GM23338 (cell line): Measurements from ENCODE around the gene DRAXIN. TPM values are rescaled to one million over a fixed set of nuclear protein-coding genes. Genes with fewer than 3 reads are reported as not detected.

ENCODE experiments used
- polyA plus RNA-seq: library from polyadenylated mRNA; unstranded; fragments of >200 nt; fragmentation: Nextera tagmentation; extraction: Ambion mirVana; gene quantifications from 2 replicates; pipeline ENCODE4 v1.2.1, GENCODE V29; 2016
- total RNA-seq: library from RNA; depleted of rRNA; stranded (reverse); fragments of >200 nt; shearing (Covaris generic); gene quantifications from 2 replicates; pipeline ENCODE4 v1.2.3, GENCODE V29; 2014; rRNA removed

Gene DRAXIN
- total and polyA plus RNA-seq, 2 experiments from 2014 or later: 7.6 to 23.0 TPM

Other genes starting within 250 kb of the DRAXIN start
- gene DISP3, start 212.6 kb upstream of the DRAXIN start, total RNA-seq: 7.8 and 11.1 TPM in 2 replicates
- 3.2 and 3.9 TPM in 2 replicates for gene DISP3, start 212.6 kb upstream of the DRAXIN start, polyA plus RNA-seq
- 44.4 and 45.4 TPM in 2 replicates for gene FBXO2, start 37.3 kb upstream of the DRAXIN start, total RNA-seq
- 84.6 and 86.7 TPM in 2 replicates for gene FBXO2, start 37.3 kb upstream of the DRAXIN start, polyA plus RNA-seq
- 28.9 and 30.8 TPM in 2 replicates for gene FBXO44, start 36.8 kb upstream of the DRAXIN start, total RNA-seq
- gene FBXO44, start 36.8 kb upstream of the DRAXIN start, polyA plus RNA-seq: 22.0 and 22.3 TPM in 2 replicates
- 0.58 and 0.90 TPM in 2 replicates for gene FBXO6, start 27.5 kb upstream of the DRAXIN start, total RNA-seq
- gene FBXO6, start 27.5 kb upstream of the DRAXIN start, polyA plus RNA-seq: 0.40 and 0.89 TPM in 2 replicates
- gene MAD2L2, start 10.6 kb upstream of the DRAXIN start, total RNA-seq: 474 and 552 TPM in 2 replicates
- gene MAD2L2, start 10.6 kb upstream of the DRAXIN start, polyA plus RNA-seq: 478 and 498 TPM in 2 replicates
- 88.7 and 102 TPM in 2 replicates for gene AGTRAP, start 44.4 kb downstream of the DRAXIN start, total RNA-seq
- gene AGTRAP, start 44.4 kb downstream of the DRAXIN start, polyA plus RNA-seq: 79.0 and 79.4 TPM in 2 replicates
- gene C1orf167, start 70.5 kb downstream of the DRAXIN start, total RNA-seq: 1.7 and 6.0 TPM in 2 replicates
- 2.2 TPM in 2 replicates for gene C1orf167, start 70.5 kb downstream of the DRAXIN start, polyA plus RNA-seq
- gene MTHFR, start 114.3 kb downstream of the DRAXIN start, total RNA-seq: 21.6 and 26.4 TPM in 2 replicates
- 5.7 and 6.9 TPM in 2 replicates for gene MTHFR, start 114.3 kb downstream of the DRAXIN start, polyA plus RNA-seq
- gene CLCN6, start 114.5 kb downstream of the DRAXIN start, total RNA-seq: 16.3 and 22.6 TPM in 2 replicates
- 13.0 and 16.0 TPM in 2 replicates for gene CLCN6, start 114.5 kb downstream of the DRAXIN start, polyA plus RNA-seq
- not detected in 2 replicates for gene NPPA, start 156.1 kb downstream of the DRAXIN start, total RNA-seq
- 0.29 TPM in 1 of 2 replicates, not detected in the other for gene NPPA, start 156.1 kb downstream of the DRAXIN start, polyA plus RNA-seq
- gene NPPB, start 167.2 kb downstream of the DRAXIN start, total RNA-seq: not detected in 2 replicates
- gene NPPB, start 167.2 kb downstream of the DRAXIN start, polyA plus RNA-seq: 0.95 and 1.1 TPM in 2 replicates
- 77.8 and 83.2 TPM in 2 replicates for gene KIAA2013, start 234.7 kb downstream of the DRAXIN start, total RNA-seq
- 15.7 and 19.4 TPM in 2 replicates for gene KIAA2013, start 234.7 kb downstream of the DRAXIN start, polyA plus RNA-seq
- gene PLOD1, start 243.0 kb downstream of the DRAXIN start, total RNA-seq: 56.3 and 62.9 TPM in 2 replicates
- gene PLOD1, start 243.0 kb downstream of the DRAXIN start, polyA plus RNA-seq: 22.4 and 23.3 TPM in 2 replicates